Trophoblast cell (in vitro differentiated cells and primary cell): ENCODE data around the gene PLCL1.

Experiments used
- DNase-seq, 2 donors: peaks; one replicate each; pipeline ENCODE4 v3.0.0-alpha.2; 2016
- H2AFZ ChIP-seq: 2 replicates; pipeline ENCODE4 v1.6.1; 2013; ENCODE audit warnings: low read length, moderate library complexity, mild to moderate bottlenecking; ENCODE audit not compliant: insufficient read depth, poor library complexity
- H2AK5ac ChIP-seq: 2 replicates; pipeline ENCODE4 v1.6.1; 2013; ENCODE audit warnings: mild to moderate bottlenecking, low read length
- H2BK120ac ChIP-seq: 2 replicates; pipeline ENCODE4 v1.6.1; 2013; ENCODE audit warnings: low read length, mild to moderate bottlenecking, moderate library complexity; ENCODE audit not compliant: insufficient read depth, poor library complexity
- H2BK12ac ChIP-seq: 2 replicates; pipeline ENCODE4 v1.6.1; 2013; ENCODE audit warnings: mild to moderate bottlenecking, low read length, moderate library complexity
- H2BK5ac ChIP-seq: 2 replicates; pipeline ENCODE4 v1.6.1; 2013; ENCODE audit warnings: low read length, low read depth, moderate library complexity, mild to moderate bottlenecking; ENCODE audit not compliant: poor library complexity
- H3K14ac ChIP-seq: 2 replicates; pipeline ENCODE4 v1.6.1; 2013; ENCODE audit warnings: mild to moderate bottlenecking, low read length
- H3K18ac ChIP-seq: 2 replicates; pipeline ENCODE4 v1.6.1; 2013; ENCODE audit warnings: mild to moderate bottlenecking, low read length
- H3K23ac ChIP-seq: 2 replicates; pipeline ENCODE4 v1.6.1; 2013; ENCODE audit warnings: low read length
- H3K27ac ChIP-seq: 2 replicates; pipeline ENCODE4 v1.5.1; 2013; ENCODE audit warnings: low read depth, mild to moderate bottlenecking, inconsistent platforms, low read length, moderate library complexity
- H3K27me3 ChIP-seq: 2 replicates; pipeline ENCODE4 v1.6.1; 2013; ENCODE audit warnings: inconsistent platforms, mild to moderate bottlenecking, low read length, moderate library complexity; ENCODE audit not compliant: insufficient read depth
- H3K36me3 ChIP-seq, 2 experiments: 1 replicate in 1 of 2; 2 replicates in 1 of 2; pipeline ENCODE4 v1.6.1; 2013; ENCODE audit warnings: low read length in 2 of 2, mild to moderate bottlenecking in 2 of 2, moderate library complexity in 1 of 2; ENCODE audit not compliant: insufficient read depth in 2 of 2, control insufficient read depth in 1 of 2
- H3K4ac ChIP-seq: 2 replicates; pipeline ENCODE4 v1.6.1; 2013; ENCODE audit warnings: low read depth, mild to moderate bottlenecking, low read length, moderate library complexity
- H3K4me1 ChIP-seq, 2 experiments: 1 replicate in 1 of 2; 2 replicates in 1 of 2; pipeline ENCODE4 v1.6.1; 2013; ENCODE audit warnings: low read length in 2 of 2, mild to moderate bottlenecking in 2 of 2, moderate library complexity in 1 of 2; ENCODE audit not compliant: insufficient read depth in 2 of 2, control insufficient read depth in 1 of 2
- H3K4me2 ChIP-seq: 2 replicates; pipeline ENCODE4 v1.6.1; 2013; ENCODE audit warnings: inconsistent platforms, mild to moderate bottlenecking, low read length, moderate library complexity
- H3K4me3 ChIP-seq: 2 replicates; pipeline ENCODE4 v1.5.1; 2013; ENCODE audit warnings: mild to moderate bottlenecking, low read depth, low read length, inconsistent platforms
- H3K79me1 ChIP-seq: one replicate; pipeline ENCODE4 v1.6.1; 2013; ENCODE audit warnings: low read length
- H3K79me2 ChIP-seq: 2 replicates; pipeline ENCODE4 v1.6.1; 2013; ENCODE audit warnings: low read length, mild to moderate bottlenecking; ENCODE audit not compliant: control insufficient read depth, insufficient read depth, poor library complexity
- H3K9ac ChIP-seq: 2 replicates; pipeline ENCODE4 v1.6.1; 2013; ENCODE audit warnings: mild to moderate bottlenecking, low read length
- H3K9me3 ChIP-seq: 2 replicates; pipeline ENCODE4 v1.6.1; 2013; ENCODE audit warnings: low read depth, mild to moderate bottlenecking, control low read depth, inconsistent platforms, low read length; ENCODE audit not compliant: insufficient read depth
- H4K12ac ChIP-seq: 2 replicates; pipeline ENCODE4 v1.6.1; 2013; ENCODE audit warnings: low read depth, mild to moderate bottlenecking, low read length, moderate library complexity
- H4K8ac ChIP-seq: 2 replicates; pipeline ENCODE4 v1.6.1; 2013; ENCODE audit warnings: low read depth, mild to moderate bottlenecking, low read length, moderate library complexity
- H4K91ac ChIP-seq: one replicate; pipeline ENCODE4 v1.6.1; 2013; ENCODE audit warnings: low read depth, mild to moderate bottlenecking, low read length, moderate library complexity
- WGBS: extraction: QIAGEN DNeasy Blood & Tissue Kit; methylation state at CpG from one replicate; pipeline ENCODE4 v1.1.7; 2013; ENCODE audit warnings: missing lambda C conversion rate; ENCODE audit not compliant: insufficient read length, insufficient coverage; ENCODE audit errors: extremely low coverage; 5-methylcytosine and 5-hydroxymethylcytosine counted together

Gene PLCL1

DNA sequence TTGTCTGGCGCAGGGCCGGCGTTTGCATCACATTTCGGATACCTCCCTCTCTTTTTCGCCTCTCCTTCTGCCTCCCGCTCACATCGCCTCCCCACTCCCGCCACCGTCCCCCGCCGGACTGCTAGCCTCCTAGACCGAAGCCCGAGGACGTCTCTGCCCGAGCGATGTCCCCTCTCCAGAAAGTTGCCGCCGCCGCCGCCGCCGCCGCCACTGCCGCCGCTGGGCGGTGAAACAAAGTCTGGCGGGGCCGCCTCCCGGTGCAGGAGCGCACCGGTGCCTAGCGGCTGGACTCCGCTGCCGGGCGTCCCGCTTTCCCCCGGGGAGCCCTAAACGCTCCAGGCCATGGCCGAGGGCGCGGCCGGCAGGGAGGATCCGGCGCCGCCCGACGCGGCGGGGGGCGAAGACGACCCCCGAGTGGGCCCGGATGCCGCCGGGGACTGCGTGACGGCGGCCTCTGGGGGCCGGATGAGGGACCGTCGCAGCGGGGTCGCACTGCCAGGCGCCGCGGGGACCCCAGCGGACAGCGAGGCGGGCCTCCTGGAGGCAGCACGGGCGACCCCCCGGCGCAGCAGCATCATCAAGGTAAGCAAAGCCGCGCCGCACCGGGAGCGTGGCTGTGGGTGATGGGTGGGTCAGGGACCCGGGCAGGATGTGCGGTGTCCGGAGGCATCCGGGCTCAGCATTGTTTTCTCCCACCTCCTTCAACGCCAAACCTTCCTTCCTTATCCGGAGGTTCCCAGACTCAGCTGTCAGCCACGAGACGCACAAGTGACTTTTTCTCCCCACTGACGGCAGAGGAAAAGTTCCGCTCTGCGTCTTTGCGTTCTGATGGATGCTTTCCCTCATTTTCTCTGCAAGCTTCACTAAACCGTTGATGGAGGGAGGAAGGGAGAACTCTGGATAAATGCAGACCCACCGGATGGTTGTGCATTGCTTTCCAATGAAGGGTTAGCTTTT, 643 bp downstream of the PLCL1 start:
- peak overlapping the region; percentile 39 for H2AFZ ChIP-seq
- H4K12ac ChIP-seq: no peak overlapping the region
- peaks cover 16% of the 10 kb centered on the region for H3K27me3 ChIP-seq
- H3K79me2 ChIP-seq: no peaks in the 10 kb centered on the region
- peak overlapping the region; percentile 80 for H3K4me3 ChIP-seq
- no peaks in the 10 kb centered on the region for H3K36me3 ChIP-seq
- no peak overlapping the region for H2BK5ac ChIP-seq
- H4K8ac ChIP-seq: no peak overlapping the region
- no CpG with 5 or more reads among the region's 92 CpGs for WGBS
- no peak overlapping the region for H2BK120ac ChIP-seq
- H3K9ac ChIP-seq: no peak overlapping the region
- H2BK12ac ChIP-seq: no peak overlapping the region
- H3K27ac ChIP-seq: no peak overlapping the region
- peak overlapping the region; percentile 97 for H3K4me2 ChIP-seq
- no peak overlapping the region for H3K18ac ChIP-seq
- peak in 1 of 2 donors; percentile 4 for DNase-seq
- H3K9me3 ChIP-seq: peaks cover 2% of the 10 kb centered on the region
- H3K4ac ChIP-seq: no peak overlapping the region
- H3K23ac ChIP-seq: no peak overlapping the region
- H4K91ac ChIP-seq: no peak overlapping the region
- no peaks in the 10 kb centered on the region for H3K79me1 ChIP-seq
- no peak overlapping the region for H3K14ac ChIP-seq
- peaks cover 3 to 4% of the 10 kb centered on the region in 2 experiments for H3K4me1 ChIP-seq
- H2AK5ac ChIP-seq: no peak overlapping the region

DNA sequence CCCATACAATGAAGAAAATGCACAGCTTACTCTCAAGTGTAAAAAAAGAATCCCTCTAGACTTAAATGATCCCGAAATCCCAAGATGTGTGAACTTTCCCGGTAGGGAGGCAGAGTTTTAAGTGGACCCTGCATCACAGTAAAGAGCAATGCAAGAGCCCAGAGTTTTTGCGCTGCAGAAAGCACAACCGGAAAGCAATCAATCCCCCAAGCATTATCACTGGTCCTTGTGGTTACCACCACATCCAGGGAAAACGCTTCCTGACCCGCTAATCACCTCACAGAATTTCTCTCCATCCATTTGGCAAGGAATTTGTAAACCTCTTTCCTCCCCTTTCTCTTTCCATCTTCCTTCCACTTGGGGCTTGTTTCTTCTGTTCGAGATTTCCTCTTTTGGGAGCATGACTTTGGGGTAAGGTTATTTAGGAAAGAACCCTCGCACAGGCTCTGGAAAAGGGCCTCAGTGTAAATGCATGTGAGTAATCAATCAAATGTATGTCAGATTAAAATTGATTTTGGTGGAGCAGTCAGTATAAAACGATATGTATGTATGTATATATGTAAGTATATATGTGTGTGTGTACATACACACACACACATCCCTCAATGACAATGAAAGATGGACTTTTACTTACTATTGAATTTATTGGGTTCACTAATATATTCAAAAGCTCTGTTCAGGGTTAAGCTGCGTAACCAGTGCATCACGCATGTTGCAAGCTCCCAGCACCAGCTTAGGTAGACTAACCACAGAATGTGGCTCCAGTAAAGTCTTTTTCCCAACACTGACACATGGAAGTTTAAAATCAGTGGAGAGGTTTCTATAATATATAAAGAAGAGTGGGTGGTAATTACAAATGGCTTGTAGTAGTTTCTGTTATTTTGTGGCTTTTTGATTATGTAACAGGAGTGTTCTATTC, 1.6 kb downstream of the PLCL1 start:
- H3K9me3 ChIP-seq: peaks cover 2% of the 10 kb centered on the region
- no peak overlapping the region for H3K9ac ChIP-seq
- no peak overlapping the region for H4K8ac ChIP-seq
- no peak overlapping the region for H2BK5ac ChIP-seq
- H3K27me3 ChIP-seq: peaks cover 16% of the 10 kb centered on the region
- no peak overlapping the region for H4K12ac ChIP-seq
- no peak overlapping the region for H2AK5ac ChIP-seq
- H3K4me2 ChIP-seq: peak overlapping the region; percentile 97
- no peaks in the 10 kb centered on the region for H3K36me3 ChIP-seq
- H3K23ac ChIP-seq: no peak overlapping the region
- no peaks in the 10 kb centered on the region for H3K79me1 ChIP-seq
- no peaks in the 10 kb centered on the region for H3K79me2 ChIP-seq
- no peak overlapping the region for H2AFZ ChIP-seq
- H3K14ac ChIP-seq: no peak overlapping the region
- H2BK120ac ChIP-seq: no peak overlapping the region
- H3K18ac ChIP-seq: no peak overlapping the region
- no peak overlapping the region for H3K27ac ChIP-seq
- no peak overlapping the region for H3K4me3 ChIP-seq
- no peak overlapping the region for H4K91ac ChIP-seq
- no peak overlapping the region for H2BK12ac ChIP-seq
- H3K4ac ChIP-seq: no peak overlapping the region
- no peak for DNase-seq
- WGBS: no CpG with 5 or more reads among the region's 11 CpGs
- H3K4me1 ChIP-seq: peaks cover 3 to 4% of the 10 kb centered on the region in 2 experiments

DNA sequence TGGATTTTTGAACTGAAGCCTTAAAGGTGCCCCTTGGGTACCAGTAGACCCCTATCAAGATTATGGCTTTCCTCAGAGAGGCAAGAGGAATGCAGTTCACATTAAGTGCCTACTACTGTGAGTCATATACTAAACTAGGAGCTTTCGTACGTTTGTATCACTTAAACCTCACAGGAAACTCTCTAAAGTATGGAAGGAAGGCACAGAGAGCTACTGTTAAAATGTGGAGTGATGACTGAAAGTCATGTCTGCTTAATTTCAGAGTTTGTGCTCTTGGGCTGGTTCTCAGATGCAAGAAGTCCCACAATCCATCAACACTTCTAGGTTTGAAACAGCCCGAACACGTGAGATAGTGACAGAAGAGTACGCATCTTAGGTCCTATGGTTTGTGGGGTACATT, 4.7 kb downstream of the PLCL1 start:
- no peak overlapping the region for H3K23ac ChIP-seq
- H3K9me3 ChIP-seq: peaks cover 2% of the 10 kb centered on the region
- H2BK5ac ChIP-seq: no peak overlapping the region
- no peak overlapping the region for H3K4me3 ChIP-seq
- no peak for DNase-seq
- no peaks in the 10 kb centered on the region for H3K79me2 ChIP-seq
- H2AK5ac ChIP-seq: no peak overlapping the region
- H4K91ac ChIP-seq: no peak overlapping the region
- H3K27ac ChIP-seq: no peak overlapping the region
- no peak overlapping the region for H3K18ac ChIP-seq
- no peak overlapping the region for H3K9ac ChIP-seq
- H4K8ac ChIP-seq: no peak overlapping the region
- no CpG with 5 or more reads among the region's 5 CpGs for WGBS
- no peak overlapping the region for H4K12ac ChIP-seq
- peaks cover 16% of the 10 kb centered on the region for H3K27me3 ChIP-seq
- H3K36me3 ChIP-seq: no peaks in the 10 kb centered on the region
- no peaks in the 10 kb centered on the region for H3K79me1 ChIP-seq
- H2BK12ac ChIP-seq: no peak overlapping the region
- H3K4ac ChIP-seq: no peak overlapping the region
- peaks cover 3 to 4% of the 10 kb centered on the region in 2 experiments for H3K4me1 ChIP-seq
- no peak overlapping the region for H2AFZ ChIP-seq
- H3K4me2 ChIP-seq: no peak overlapping the region
- H3K14ac ChIP-seq: no peak overlapping the region
- no peak overlapping the region for H2BK120ac ChIP-seq

DNA sequence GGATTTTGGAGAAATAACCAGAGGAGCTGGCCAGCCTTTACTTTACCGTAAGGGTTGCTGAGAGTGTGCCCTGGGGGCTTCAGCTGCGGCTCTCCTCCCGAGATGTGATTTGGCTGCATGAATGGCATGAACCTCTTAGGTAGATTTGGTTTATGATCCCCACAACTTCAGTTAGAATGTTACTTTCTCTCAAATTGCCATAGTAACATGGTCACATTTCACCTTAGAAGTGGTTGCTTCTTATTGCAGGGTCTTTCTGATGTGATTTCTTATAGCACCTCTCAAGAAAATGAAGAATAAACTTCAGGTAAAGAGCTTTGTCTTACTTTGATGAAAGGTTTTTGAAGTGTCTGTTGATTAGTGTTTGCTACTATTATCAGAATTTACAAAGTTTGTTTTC, 5.6 kb downstream of the PLCL1 start:
- Histone ChIP-seq H3K79me2 (no peaks in the 10 kb centered on the region), H2BK120ac (no peak overlapping the region), H2BK5ac (no peak overlapping the region), H3K4me1 (peaks cover 3% of the 10 kb centered on the region in 2 experiments), H3K18ac (no peak overlapping the region), H2AFZ (no peak overlapping the region), H3K9me3 (peaks cover 2% of the 10 kb centered on the region), H3K4ac (no peak overlapping the region), H4K8ac (no peak overlapping the region), H3K9ac (no peak overlapping the region), H3K79me1 (no peaks in the 10 kb centered on the region), H3K27me3 (peaks cover 10% of the 10 kb centered on the region), H4K91ac (no peak overlapping the region), H3K14ac (no peak overlapping the region), H3K36me3 (no peaks in the 10 kb centered on the region), H3K4me3 (no peak overlapping the region), H3K27ac (no peak overlapping the region), H3K4me2 (no peak overlapping the region), H2BK12ac (no peak overlapping the region), H2AK5ac (no peak overlapping the region), H4K12ac (no peak overlapping the region), H3K23ac (no peak overlapping the region)
- no CpG with 5 or more reads among the region's 3 CpGs for WGBS
- no peak for DNase-seq
